C4-2B (cell line): Measurements from ENCODE around the gene BLM.

Source experiments
- ZFX ChIP-seq: fragments of 450-650 bp; IDR thresholded peaks from 2 replicates; pipeline ENCODE4 v1.6.1; 2017
- TF ChIP-seq, protein P1 (sequence below): fragments of 450-650 bp; conservative IDR thresholded peaks from 2 replicates; pipeline ENCODE4 v1.5.1; 2017; ENCODE audit warnings: mild to moderate bottlenecking

DNA sequence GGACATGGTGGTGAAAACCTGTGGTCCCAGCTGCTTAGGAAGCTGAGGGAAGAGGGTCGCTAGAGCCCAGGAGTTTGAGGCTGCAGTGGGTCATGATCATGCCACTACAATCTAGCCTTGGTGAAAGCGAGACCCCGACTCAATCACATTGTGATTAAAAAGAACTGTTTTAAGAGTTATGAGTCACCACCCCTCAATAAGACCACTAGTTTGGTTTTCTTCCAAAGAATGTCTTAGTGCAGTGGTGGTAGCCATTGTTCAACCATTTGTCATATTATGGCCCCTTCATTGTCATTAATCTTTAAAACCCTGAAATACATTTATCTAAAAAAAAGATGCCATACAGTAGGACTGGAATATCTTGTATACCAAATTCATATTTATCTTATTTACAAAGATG, 48.8 kb downstream of the BLM start:
- TF ChIP-seq, protein P1, sequence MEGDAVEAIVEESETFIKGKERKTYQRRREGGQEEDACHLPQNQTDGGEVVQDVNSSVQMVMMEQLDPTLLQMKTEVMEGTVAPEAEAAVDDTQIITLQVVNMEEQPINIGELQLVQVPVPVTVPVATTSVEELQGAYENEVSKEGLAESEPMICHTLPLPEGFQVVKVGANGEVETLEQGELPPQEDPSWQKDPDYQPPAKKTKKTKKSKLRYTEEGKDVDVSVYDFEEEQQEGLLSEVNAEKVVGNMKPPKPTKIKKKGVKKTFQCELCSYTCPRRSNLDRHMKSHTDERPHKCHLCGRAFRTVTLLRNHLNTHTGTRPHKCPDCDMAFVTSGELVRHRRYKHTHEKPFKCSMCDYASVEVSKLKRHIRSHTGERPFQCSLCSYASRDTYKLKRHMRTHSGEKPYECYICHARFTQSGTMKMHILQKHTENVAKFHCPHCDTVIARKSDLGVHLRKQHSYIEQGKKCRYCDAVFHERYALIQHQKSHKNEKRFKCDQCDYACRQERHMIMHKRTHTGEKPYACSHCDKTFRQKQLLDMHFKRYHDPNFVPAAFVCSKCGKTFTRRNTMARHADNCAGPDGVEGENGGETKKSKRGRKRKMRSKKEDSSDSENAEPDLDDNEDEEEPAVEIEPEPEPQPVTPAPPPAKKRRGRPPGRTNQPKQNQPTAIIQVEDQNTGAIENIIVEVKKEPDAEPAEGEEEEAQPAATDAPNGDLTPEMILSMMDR: no peak
- no peak for TF ChIP-seq ZFX
